ENCODE data around the gene CPZ. TPM values are rescaled to one million over a fixed set of nuclear protein-coding genes. Genes with fewer than 3 reads are reported as not detected.

CPZ gene
- total and polyA plus RNA-seq, 10 of the 15 experiments (the other 5 are each of a cell fraction or from before 2014, with no cell fraction given): not detected

- H2AFZ ChIP-seq (ENCODE audit: control insufficient read depth, low read depth, low read length): no peak overlapping the region
- POLR2A ChIA-PET: no interaction called here
- CTCF ChIA-PET: no interaction called here
- H3K4me1 ChIP-seq (ENCODE audit: control insufficient read depth, insufficient read depth, low read length): no peaks in the 10 kb centered on the region
- RAD21 ChIA-PET (ENCODE audit: unreplicated experiment): no interaction called here
- no peak overlapping the region for H3K9ac ChIP-seq (ENCODE audit: control insufficient read depth, insufficient read depth, low read length)
- no peak for TF ChIP-seq YY1 (IDR thresholded peaks at IDR 0.05; ENCODE audit: low read depth, low read length)
- no peak for TF ChIP-seq ZNF687 (IDR thresholded peaks at IDR 0.05)
- no peak for TF ChIP-seq NFXL1 (IDR thresholded peaks at IDR 0.05; ENCODE audit: borderline replicate concordance)
- TF ChIP-seq JUNB (IDR thresholded peaks at IDR 0.05): no peak
- no peak for TF ChIP-seq BCL3 (IDR thresholded peaks at IDR 0.05; ENCODE audit: borderline replicate concordance, insufficient read depth, low read depth, low read length, poor library complexity, severe bottlenecking)
- no peak for TF ChIP-seq RAD51 (IDR thresholded peaks at IDR 0.05)
- no peak for TF ChIP-seq SIX5 (IDR thresholded peaks at IDR 0.05; ENCODE audit: low read depth, low read length, severe bottlenecking)
- TF ChIP-seq PAX5 (IDR thresholded peaks at IDR 0.05; ENCODE audit: borderline replicate concordance, low read depth, low read length): no peak
- TF ChIP-seq ZBTB33 (IDR thresholded peaks at IDR 0.05): no peak
- no peak for TF ChIP-seq ZZZ3 (IDR thresholded peaks at IDR 0.05; ENCODE audit: control insufficient read depth, insufficient read length, low read depth)
- no peak for TF ChIP-seq SRF (IDR thresholded peaks at IDR 0.05; ENCODE audit: low read depth in 2 of 2, low read length in 2 of 2)
- TF ChIP-seq IKZF2 (IDR thresholded peaks at IDR 0.05): no peak
- TF ChIP-seq TAF1 (IDR thresholded peaks at IDR 0.05; ENCODE audit: borderline replicate concordance, low read depth, low read length): no peak
- in situ Hi-C loops (cut with MboI): no loop called here
- BruUV-seq (replicated peaks): no TSS peak
- 46% methylated on average over 10 of the region's 12 CpGs for WGBS (ENCODE audit: insufficient coverage, insufficient replicate concordance, low lambda C conversion rate, missing lambda C conversion rate)
- SMC1A ChIA-PET (ENCODE audit: uncharacterized antibody, unreplicated experiment): no interaction called here
- H3K36me3 ChIP-seq (ENCODE audit: control insufficient read depth in 2 of 2, insufficient read depth in 2 of 2, low read length in 1 of 2): no peaks in the 10 kb centered on the region
- DNase-seq (ENCODE audit: low read depth, low spot score): no peak
- intact Hi-C loops (cut with micrococcal nuclease; ENCODE audit: unreplicated experiment): no loop called here
- no peaks in the 10 kb centered on the region; a peak in 1 of 4 replicates for H3K27me3 ChIP-seq (replicated peaks in 1 of 2; ENCODE audit: control insufficient read depth in 2 of 2, insufficient read depth in 2 of 2, low read length in 1 of 2)
- no peaks in the 10 kb centered on the region for H4K20me1 ChIP-seq (ENCODE audit: control insufficient read depth, insufficient read depth)
- no peaks in the 10 kb centered on the region for H3K9me3 ChIP-seq (replicated peaks; ENCODE audit: control insufficient read depth, insufficient read depth, low read length)
- no peaks in the 10 kb centered on the region for H3K79me2 ChIP-seq (ENCODE audit: control insufficient read depth, insufficient read depth, low read length)
- ATAC-seq: no peak
- H3K4me2 ChIP-seq (ENCODE audit: control insufficient read depth, insufficient read depth): no peak overlapping the region
- no peak overlapping the region for H3K4me3 ChIP-seq
- no peak overlapping the region for H3K27ac ChIP-seq (ENCODE audit: control insufficient read depth, insufficient read depth)
- no peak for FAIRE-seq
These were observed 8.1 kb downstream of the CPZ start for GRCh38 chr4:8600686-8601085.

All from GM12878 (cell line).